AG09309 (cell line): ENCODE data around the gene PACSIN3.
A peak's percentile ranks its signal among the peaks of the same experiment; 100 is the strongest.

ENCODE experiments used
- DNase-seq: peaks from one replicate; pipeline ENCODE4 v3.0.0-alpha.2; 2010; ENCODE audit warnings: low read depth
- H3K4me3 ChIP-seq: 2 replicates; pipeline ENCODE4 v1.5.1; 2011; ENCODE audit warnings: mild to moderate bottlenecking, low read depth, low read length, moderate library complexity; ENCODE audit not compliant: control insufficient read depth
- CTCF ChIP-seq: IDR thresholded peaks from 2 replicates; pipeline ENCODE4 v1.5.1; 2011; ENCODE audit warnings: mild to moderate bottlenecking, low read depth, low read length, inconsistent platforms; ENCODE audit not compliant: insufficient read depth, control insufficient read depth; ENCODE audit errors: missing control alignments

Gene PACSIN3

GRCh38 chr11:47225552-47226400 is 39.5 kb upstream of the PACSIN3 start:
- no peak for DNase-seq
- TF ChIP-seq CTCF: no peak
- no peak overlapping the region for H3K4me3 ChIP-seq

- DNase-seq: no peak
- TF ChIP-seq CTCF: no peak
- H3K4me3 ChIP-seq: no peak overlapping the region
Measured at GRCh38 chr11:47222696-47223095, 36.5 kb upstream of the PACSIN3 start.

- no peak for TF ChIP-seq CTCF
- H3K4me3 ChIP-seq: no peak overlapping the region
- peak; percentile 20 for DNase-seq
Measured at GRCh38 chr11:47220401-47220821, 34.2 kb upstream of the PACSIN3 start.

GRCh38 chr11:47216121-47216798 is 30.0 kb upstream of the PACSIN3 start:
- TF ChIP-seq CTCF: no peak
- DNase-seq: peak; percentile 57
- H3K4me3 ChIP-seq: peak overlapping the region; percentile 70

- peak overlapping the region; percentile 70 for H3K4me3 ChIP-seq
- no peak for TF ChIP-seq CTCF
- DNase-seq: no peak
Measured at GRCh38 chr11:47215366-47215910, 29.2 kb upstream of the PACSIN3 start.

- peak; percentile 52 for DNase-seq
- TF ChIP-seq CTCF: no peak
- peak overlapping the region; percentile 70 for H3K4me3 ChIP-seq
Measured at GRCh38 chr11:47213950-47214565, 27.8 kb upstream of the PACSIN3 start.
